HepG2 (cell line): ENCODE results near the gene ZSWIM8. TPM values are rescaled to one million over a fixed set of nuclear protein-coding genes. Genes with fewer than 3 reads are reported as not detected.
A peak's percentile ranks its signal among the peaks of the same experiment; 100 is the strongest.

Source experiments
- ATAC-seq: fragments of 200-7000 bp; cut with Tn5 transposase; 3 replicates; pipeline ENCODE4 v1.9.1; 2020; ENCODE audit warnings: mild to moderate bottlenecking, moderate library complexity
- BruUV-seq: library from RNA; stranded (reverse); fragments of 400-500 nt; replicated peaks from 2 replicates; lab custom pipeline; 2021; lab: Mats Ljungman, UMichigan
- CTCF ChIA-PET: fragments of 300-600 bp; formaldehyde crosslinking; extraction: SDS; loops from one replicate; lab custom pipeline; 2021; ENCODE audit warnings: low total read pairs, inconsistent platforms, low intra/inter-chr PET ratio; lab: Yijun Ruan, JAX
- POLR2A ChIA-PET: fragments of 350-600 bp; sonication (Branson Sonifier 250); formaldehyde crosslinking; loops from one replicate; lab custom pipeline; 2020; ENCODE audit warnings: antibody characterized with exemption, inconsistent platforms; lab: Yijun Ruan, JAX
- DNase-seq: peaks from one replicate; pipeline ENCODE4 v3.0.0-alpha.2; 2015; ENCODE audit warnings: low spot score
- FAIRE-seq: peaks from 3 replicates; lab custom pipeline; 2011; peaks lifted over from hg19 to GRCh38; lab: Jason Lieb, UNC
- H2AFZ ChIP-seq: one replicate; pipeline ENCODE4 v1.6.1; 2011; ENCODE audit warnings: low read length, inconsistent platforms
- H3K27ac ChIP-seq: fragments of 300-600 bp; 3 replicates; pipeline ENCODE4 v1.8.0; 2011; ENCODE audit warnings: mixed run types, mild to moderate bottlenecking, mixed read lengths, low read length, inconsistent platforms; ENCODE audit not compliant: insufficient read depth; ENCODE audit errors: extremely low read length
- H3K27me3 ChIP-seq, 2 experiments: fragments of 200-600 bp in 1 of 2; 2 replicates in 1 of 2; 3 replicates in 1 of 2; pipeline versions ENCODE4 v1.6.0 to v1.8.0; 2011; ENCODE audit warnings: low read length in 2 of 2, mild to moderate bottlenecking in 2 of 2, moderate library complexity in 2 of 2, inconsistent platforms in 1 of 2; ENCODE audit not compliant: insufficient read depth in 2 of 2, control insufficient read depth in 1 of 2
- H3K36me3 ChIP-seq, 2 experiments: fragments of 200-600 bp in 1 of 2; replicated peaks in 1 of 2; 2 replicates in 1 of 2; 3 replicates in 1 of 2; pipeline versions ENCODE4 v1.5.1 to v1.8.0; 2011; ENCODE audit warnings: low read length in 2 of 2, inconsistent platforms in 1 of 2; ENCODE audit not compliant: insufficient read depth in 2 of 2, control insufficient read depth in 1 of 2
- H3K4me1 ChIP-seq: 2 replicates; pipeline ENCODE4 v1.5.1; 2012; ENCODE audit warnings: low read length, inconsistent platforms; ENCODE audit not compliant: insufficient read depth
- H3K4me2 ChIP-seq: 2 replicates; pipeline ENCODE4 v1.6.0; 2011; ENCODE audit warnings: low read depth, low read length, inconsistent platforms
- H3K4me3 ChIP-seq, 3 experiments: fragments of 200-600 bp in 1 of 3; sonication (generic), shearing (Covaris generic) in 1 of 3; replicated peaks in 1 of 3; 2 replicates each; pipeline ENCODE4 v1.5.1; 2011 to 2016; ENCODE audit warnings: low read length in 3 of 3, inconsistent platforms in 2 of 3, low read depth in 2 of 3, mild to moderate bottlenecking in 2 of 3, control low read depth in 1 of 3, mixed read lengths in 1 of 3; ENCODE audit not compliant: insufficient read depth in 1 of 3
- H3K79me2 ChIP-seq: one replicate; pipeline ENCODE4 v1.6.1; 2011; ENCODE audit warnings: low read length, inconsistent platforms; ENCODE audit not compliant: insufficient read depth
- H3K9ac ChIP-seq: 2 replicates; pipeline ENCODE4 v1.6.0; 2011; ENCODE audit warnings: mild to moderate bottlenecking, low read depth, low read length, inconsistent platforms; ENCODE audit not compliant: insufficient read depth
- H3K9me3 ChIP-seq: 2 replicates; pipeline ENCODE4 v1.5.1; 2012; ENCODE audit warnings: mild to moderate bottlenecking, low read length
- H4K20me1 ChIP-seq: 2 replicates; pipeline ENCODE4 v1.6.0; 2011; ENCODE audit warnings: inconsistent platforms, mild to moderate bottlenecking, low read length, moderate library complexity; ENCODE audit not compliant: insufficient read depth
- DNMT1 ChIP-seq: sonication (generic); formaldehyde crosslinking; IDR thresholded peaks from 2 replicates; pipeline ENCODE4 v1.5.1; 2020; ENCODE audit warnings: mild to moderate bottlenecking, missing genetic modification reagents
- HNRNPLL ChIP-seq: fragments of 200-400 bp; formaldehyde crosslinking; IDR thresholded peaks from 2 replicates; pipeline ENCODE4 v1.6.1; 2017; ENCODE audit warnings: mild to moderate bottlenecking, low read depth, low read length; ENCODE audit not compliant: poor library complexity, severe bottlenecking
- JUND ChIP-seq: sonication (generic); formaldehyde crosslinking; IDR thresholded peaks from 2 replicates; pipeline ENCODE4 v1.8.0; 2022; ENCODE audit warnings: mild to moderate bottlenecking, missing genetic modification reagents
- NR3C1 ChIP-seq: sonication (generic); formaldehyde crosslinking; IDR thresholded peaks from 2 replicates; pipeline ENCODE4 v1.4.0; 2020; ENCODE audit warnings: missing genetic modification reagents
- PBX2 ChIP-seq: IDR thresholded peaks from 2 replicates; pipeline ENCODE4 v1.6.1; 2016; ENCODE audit warnings: control low read depth
- SALL2 ChIP-seq: sonication (generic); formaldehyde crosslinking; IDR thresholded peaks from 2 replicates; pipeline ENCODE4 v1.8.1; 2023; ENCODE audit warnings: mild to moderate bottlenecking, missing genetic modification reagents, inconsistent platforms
- SCMH1 ChIP-seq: sonication (generic); formaldehyde crosslinking; IDR thresholded peaks from 2 replicates; pipeline ENCODE4 v1.9.0; 2021; ENCODE audit warnings: missing genetic modification reagents, mild to moderate bottlenecking, borderline replicate concordance
- ZBTB20 ChIP-seq: sonication (generic); formaldehyde crosslinking; IDR thresholded peaks from 2 replicates; pipeline ENCODE4 v1.8.1; 2023; ENCODE audit warnings: missing genetic modification reagents, low read depth, mild to moderate bottlenecking, borderline replicate concordance
- ZNF414 ChIP-seq: sonication (generic); formaldehyde crosslinking; IDR thresholded peaks from 2 replicates; pipeline ENCODE4 v1.5.0; 2020; ENCODE audit warnings: missing genetic modification reagents
- ZNF430 ChIP-seq: sonication (generic); formaldehyde crosslinking; IDR thresholded peaks from 2 replicates; pipeline ENCODE4 v1.9.0; 2021; ENCODE audit warnings: mild to moderate bottlenecking, missing genetic modification reagents
- ZNF512B ChIP-seq: sonication (generic); formaldehyde crosslinking; IDR thresholded peaks from 2 replicates; pipeline ENCODE4 v1.5.1; 2020; ENCODE audit warnings: missing genetic modification reagents, mild to moderate bottlenecking, borderline replicate concordance
- ZNF646 ChIP-seq: sonication (generic); formaldehyde crosslinking; IDR thresholded peaks from 2 replicates; pipeline ENCODE4 v1.9.0; 2021; ENCODE audit warnings: mild to moderate bottlenecking, missing genetic modification reagents
- ZNF782 ChIP-seq: sonication (generic); formaldehyde crosslinking; IDR thresholded peaks from 2 replicates; pipeline ENCODE4 v1.4.0; 2020; ENCODE audit warnings: missing genetic modification reagents, mild to moderate bottlenecking, borderline replicate concordance
- ZSCAN22 ChIP-seq: sonication (generic); formaldehyde crosslinking; IDR thresholded peaks from 2 replicates; pipeline ENCODE4 v1.4.0; 2020; ENCODE audit warnings: mild to moderate bottlenecking, missing genetic modification reagents
- WGBS: methylation state at CpG from one replicate; pipeline ENCODE4 v1.1.6; 2017; ENCODE audit warnings: low lambda C conversion rate; 5-methylcytosine and 5-hydroxymethylcytosine counted together
- in situ Hi-C: cut with HindIII; loops from 2 replicates; pipeline ENCODE4 v1.10.0; 2017; ENCODE audit warnings: low pct_unique_long_range_greater_than_20kb; ENCODE audit not compliant: extremely low pct_ligation_motif_present
- intact Hi-C: fragments of 100-400 bp; cut with micrococcal nuclease; formaldehyde crosslinking; loops from one replicate; pipeline ENCODE4 v1.10.0; 2022; ENCODE audit not compliant: unreplicated experiment
- polyA plus RNA-seq, 8 experiments: library from polyadenylated mRNA; depleted of rRNA in 3 of 8; stranded (reverse) in 7 of 8; unstranded in 1 of 8; fragments of >200 nt; fragmentation: Illumina TruSeq in 4 of 8; extraction: Trizol in 4 of 8; gene quantifications; 2 replicates each; pipeline versions ENCODE4 v1.2.1 to v1.2.3, GENCODE V29; 2011 to 2016; ENCODE audit warnings: low read depth in 4 of 8, missing spikeins in 1 of 8, mixed read lengths in 1 of 8; ENCODE audit not compliant: insufficient read depth in 1 of 8
- total RNA-seq, 5 experiments: library from RNA; depleted of rRNA; stranded (reverse); fragments of >200 nt; fragmentation: Illumina TruSeq; extraction: Trizol; gene quantifications; 2 replicates each; pipeline ENCODE4 v1.2.3, GENCODE V29; 2016; ENCODE audit warnings: low read depth in 1 of 5

ZSWIM8 gene
- total and polyA plus RNA-seq, 2 of the 13 experiments (the other 11 are each of a cell fraction or from before 2014, with no cell fraction given) = 39.9 to 98.2 TPM

GRCh38 chr10:73782749-73783085 is 2.7 kb upstream of the ZSWIM8 start:
- no peak for DNase-seq
- CTCF ChIA-PET = no interaction called here
- TF ChIP-seq ZSCAN22 (CRISPR knock-in tag) = no peak
- TF ChIP-seq ZNF782 = no peak
- no peak for TF ChIP-seq ZBTB20 (CRISPR knock-in tag)
- no peak for TF ChIP-seq SCMH1 (CRISPR knock-in tag)
- no peak for TF ChIP-seq JUND (CRISPR knock-in tag)
- no peak for TF ChIP-seq HNRNPLL
- TF ChIP-seq PBX2 (CRISPR knock-in tag) = no peak
- no peak for TF ChIP-seq ZNF646 (CRISPR knock-in tag)
- no peak for TF ChIP-seq DNMT1
- no peak for TF ChIP-seq ZNF430 (CRISPR knock-in tag)
- no peak for TF ChIP-seq NR3C1 (CRISPR knock-in tag)
- TF ChIP-seq SALL2 = no peak
- TF ChIP-seq ZNF512B (CRISPR knock-in tag) = no peak
- no peak for TF ChIP-seq ZNF414 (CRISPR knock-in tag)

More at GRCh38 chr10:73782749-73783085, 2.7 kb upstream of the ZSWIM8 start:
- H3K9me3 ChIP-seq = no peaks in the 10 kb centered on the region
- peak overlapping the region; percentile 92 for H3K9ac ChIP-seq
- 15% methylated on average over 2 of the region's 2 CpGs for WGBS
- in situ Hi-C loops = no loop called here
- FAIRE-seq (no peak), ATAC-seq (no peak)
- POLR2A ChIA-PET = interaction anchor here (1.4 to 1.8 kb wide), 2 partner anchors 39 to 58 kb away, joined by 8 to 15 read pairs; partner anchors contain the start of gene SEC24C
- intact Hi-C loops = no loop called here
- peaks cover 48% of the 10 kb centered on the region for H3K4me1 ChIP-seq
- TSS peak; percentile 58 for BruUV-seq
- H3K36me3 ChIP-seq = no peaks in the 10 kb centered on the region; a peak in 2 of 5 replicates
- H3K4me2 ChIP-seq = peak overlapping the region; percentile 85
- H4K20me1 ChIP-seq = 0 out of 2 replicates have a peak, but pooled peaks cover 2% of the 10 kb centered on the region
- peak overlapping the region; percentile 81 for H3K27ac ChIP-seq
- no peak overlapping the region for H2AFZ ChIP-seq
- no peaks in the 10 kb centered on the region; a peak in 1 of 5 replicates for H3K27me3 ChIP-seq
- peaks cover 55% of the 10 kb centered on the region for H3K79me2 ChIP-seq
- H3K4me3 ChIP-seq = peak overlapping the region; percentile 80 to 89 (median 88)
